WERI-Rb-1 (cell line): ENCODE data around the gene MIER3.
"Not testable (repeated sequence)": the region's sequence is repeated elsewhere in the genome, so short reads cannot be mapped to it uniquely, and the experiment has no call there.

Experiments used
- DNase-seq: peaks from one replicate; pipeline ENCODE4 v3.0.0-alpha.2; 2020
- H3K27ac ChIP-seq: fragments of 250-450 bp; sonication (Bioruptor Pico); 2 replicates; pipeline ENCODE4 v1.5.1; 2020; ENCODE audit warnings: mild to moderate bottlenecking, moderate library complexity
- H3K27me3 ChIP-seq: fragments of 250-450 bp; sonication (Bioruptor Pico); 2 replicates; pipeline ENCODE4 v1.5.1; 2021; ENCODE audit warnings: mild to moderate bottlenecking, low read depth, moderate library complexity; ENCODE audit not compliant: insufficient read depth, severe bottlenecking
- H3K36me3 ChIP-seq: fragments of 250-450 bp; sonication (Bioruptor Pico); 2 replicates; pipeline ENCODE4 v1.5.1; 2020; ENCODE audit warnings: mild to moderate bottlenecking, moderate library complexity
- H3K4me3 ChIP-seq: 2 replicates; pipeline ENCODE4 v1.5.1; 2011; ENCODE audit warnings: low read depth, mild to moderate bottlenecking, control low read depth, low read length
- H3K9me3 ChIP-seq: fragments of 250-450 bp; sonication (Bioruptor Pico); 2 replicates; pipeline ENCODE4 v1.5.1; 2021; ENCODE audit warnings: mild to moderate bottlenecking, moderate library complexity; ENCODE audit not compliant: severe bottlenecking
- CTCF ChIP-seq: IDR thresholded peaks from 2 replicates; pipeline ENCODE4 v1.5.1; 2011; ENCODE audit warnings: low read depth, mild to moderate bottlenecking, control low read depth, inconsistent platforms, low read length

The MIER3 gene

GRCh38 chr5:56981548-56982315 is 29.8 kb upstream of the MIER3 start:
- TF ChIP-seq CTCF = no peak
- no peak for DNase-seq
- Histone ChIP-seq H3K36me3 (no peaks in the 10 kb centered on the region), H3K4me3 (no peak overlapping the region), H3K9me3 (no peaks in the 10 kb centered on the region), H3K27ac (no peak overlapping the region), H3K27me3 (no peaks in the 10 kb centered on the region)

- H3K27ac ChIP-seq = no peak overlapping the region
- DNase-seq = no peak
- H3K27me3 ChIP-seq = no peaks in the 10 kb centered on the region
- TF ChIP-seq CTCF = no peak
- no peak overlapping the region for H3K4me3 ChIP-seq
- H3K9me3 ChIP-seq = no peaks in the 10 kb centered on the region
- no peaks in the 10 kb centered on the region for H3K36me3 ChIP-seq
Measured at GRCh38 chr5:56979968-56980367, 28.0 kb upstream of the MIER3 start.

- not testable (repeated sequence) for H3K4me3 ChIP-seq, H3K9me3 ChIP-seq, H3K27me3 ChIP-seq, H3K36me3 ChIP-seq, H3K27ac ChIP-seq, DNase-seq
Measured at GRCh38 chr5:56979526-56979925, 27.6 kb upstream of the MIER3 start.

- Histone ChIP-seq H3K36me3 (no peaks in the 10 kb centered on the region), H3K9me3 (no peaks in the 10 kb centered on the region), H3K27me3 (no peaks in the 10 kb centered on the region), H3K4me3 (no peak overlapping the region), H3K27ac (no peak overlapping the region)
- no peak for TF ChIP-seq CTCF
- DNase-seq = no peak
Measured at GRCh38 chr5:56977822-56978221, 25.9 kb upstream of the MIER3 start.

- no peaks in the 10 kb centered on the region for H3K27me3 ChIP-seq
Measured at GRCh38 chr5:56977021-56977420, 25.1 kb upstream of the MIER3 start.

GRCh38 chr5:56974241-56974640 is 22.3 kb upstream of the MIER3 start:
- no peaks in the 10 kb centered on the region for H3K27me3 ChIP-seq
- H3K9me3 ChIP-seq = no peaks in the 10 kb centered on the region
- DNase-seq = no peak
- no peak for TF ChIP-seq CTCF
- H3K36me3 ChIP-seq = no peaks in the 10 kb centered on the region
- no peak overlapping the region for H3K27ac ChIP-seq
- H3K4me3 ChIP-seq = no peak overlapping the region

More at GRCh38 chr5:56977021-56977420, 25.1 kb upstream of the MIER3 start:
- Histone ChIP-seq H3K27ac (no peak overlapping the region), H3K4me3 (no peak overlapping the region), H3K36me3 (no peaks in the 10 kb centered on the region), H3K9me3 (no peaks in the 10 kb centered on the region)
- DNase-seq = no peak
- TF ChIP-seq CTCF = no peak
